Fibroblast of upper back skin (primary cell): Measurements from ENCODE around the gene MCM8.

Experiments
- DNase-seq: peaks from one replicate; pipeline ENCODE4 v3.0.0-alpha.2; 2013

The MCM8 gene

DNA sequence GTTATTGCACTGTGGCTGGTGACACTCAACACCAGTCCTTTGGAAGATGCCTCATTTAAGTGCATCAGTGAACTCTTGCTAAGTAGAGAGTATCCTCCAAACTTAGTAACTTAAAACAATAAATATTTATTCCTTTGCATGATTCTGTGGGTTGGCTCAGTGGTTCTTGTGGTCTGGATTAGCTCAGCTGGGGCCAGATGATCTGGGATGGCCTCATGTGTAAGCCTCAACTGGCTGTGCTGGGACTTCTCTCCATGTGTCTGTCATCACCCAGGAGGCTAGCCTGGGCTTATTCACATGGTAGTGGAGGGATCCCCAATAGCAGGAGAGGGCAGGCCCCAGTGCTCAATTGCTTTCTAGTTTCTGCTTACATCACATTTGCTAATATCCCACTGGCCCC, 95.1 kb downstream of the MCM8 start:
- DNase-seq = peak; percentile 29

DNA sequence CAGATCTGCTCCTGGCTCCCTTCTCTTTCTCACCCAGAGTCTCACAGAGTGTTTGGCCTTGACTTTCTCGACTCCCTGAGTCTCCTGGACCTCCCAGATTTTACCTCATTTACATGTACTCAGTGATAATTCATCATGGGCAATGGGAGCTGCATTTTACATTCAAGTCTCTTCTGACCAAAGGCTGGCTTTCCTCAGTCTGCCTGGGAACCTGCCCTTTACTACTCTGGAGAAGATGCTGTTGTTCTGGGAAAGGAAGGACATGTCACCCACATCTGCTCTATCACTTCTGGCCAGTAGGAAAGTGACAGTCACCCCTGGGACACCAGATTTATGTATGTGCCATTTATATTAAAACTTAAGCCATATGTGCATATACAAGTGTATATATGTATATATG, 96.0 kb downstream of the MCM8 start:
- no peak for DNase-seq

DNA sequence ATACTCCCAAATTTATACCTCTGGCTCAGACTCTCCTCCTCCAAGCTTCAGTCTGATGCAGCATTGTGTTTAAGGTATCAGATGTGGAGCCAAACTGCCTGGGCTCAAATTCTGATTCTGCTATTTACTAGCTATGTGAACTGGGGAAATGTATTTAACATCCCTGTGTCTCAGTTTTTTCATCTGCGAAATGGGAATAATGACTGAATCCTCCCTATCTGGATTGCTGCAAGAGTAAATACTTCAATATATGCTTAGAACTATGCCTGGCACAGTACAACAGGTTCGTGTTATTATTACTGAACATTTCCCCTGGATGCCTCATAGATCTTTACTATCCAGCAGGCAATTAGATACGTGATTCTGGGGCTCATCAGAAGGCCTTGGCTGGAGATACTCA, 97.9 kb downstream of the MCM8 start:
- DNase-seq = no peak
